Tibial nerve (tissue), 4 donors: ENCODE data around the gene CLDND1.

Experiments
- EP300 ChIP-seq, 2 donors: sonication (generic); formaldehyde crosslinking; IDR thresholded peaks; one replicate each; pipeline ENCODE4 v1.6.1; 2017; ENCODE audit warnings: antibody characterized with exemption in 2 of 2, mild to moderate bottlenecking in 1 of 2
- POLR2A ChIP-seq, 2 donors: fragments of 450-650 bp; IDR thresholded peaks; one replicate each; pipeline ENCODE4 v1.6.1; 2017; ENCODE audit warnings: antibody characterized with exemption in 2 of 2, mild to moderate bottlenecking in 2 of 2, moderate library complexity in 2 of 2
- TF ChIP-seq, protein P1 (sequence below), 5 experiments: fragments of 200-600 bp in 3 of 5; fragments of 450-650 bp in 2 of 5; sonication (generic) in 3 of 5; IDR thresholded peaks; one replicate each; pipeline ENCODE4 v1.5.1; 2016 to 2019; ENCODE audit warnings: antibody characterized with exemption in 5 of 5, mild to moderate bottlenecking in 3 of 5, moderate library complexity in 2 of 5

DNA sequence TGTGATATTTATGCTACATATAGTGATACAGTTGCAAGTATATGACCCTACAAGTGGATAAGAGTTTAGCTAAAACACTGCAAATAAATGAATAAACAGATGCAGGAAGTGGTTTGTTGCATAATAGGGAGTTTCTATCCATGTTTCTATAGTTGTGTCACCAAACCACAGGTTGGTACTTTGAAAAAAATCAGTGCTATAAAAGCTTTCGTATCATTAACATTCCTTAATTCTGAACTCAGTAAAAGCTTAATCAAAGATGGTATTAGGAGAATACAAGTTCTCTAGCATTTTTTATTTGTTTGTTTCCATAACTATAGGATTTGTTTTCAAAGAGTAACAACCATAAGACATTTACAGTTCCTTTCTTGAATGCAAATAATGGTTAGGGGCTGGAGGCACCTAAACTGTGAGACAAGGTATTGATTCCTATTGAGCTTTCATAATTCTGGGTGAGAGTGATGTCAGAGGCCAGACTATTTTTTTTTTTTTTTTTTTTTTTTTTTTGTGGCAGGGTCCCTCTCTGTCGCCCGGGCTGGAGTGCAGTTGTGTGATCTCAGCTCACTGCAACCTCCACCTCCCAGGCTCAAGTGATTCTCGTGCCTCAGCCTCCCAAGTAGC, 41.1 kb upstream of the CLDND1 start:
- TF ChIP-seq EP300 (IDR thresholded peaks at IDR 0.05) = no peak
- TF ChIP-seq, protein P1, sequence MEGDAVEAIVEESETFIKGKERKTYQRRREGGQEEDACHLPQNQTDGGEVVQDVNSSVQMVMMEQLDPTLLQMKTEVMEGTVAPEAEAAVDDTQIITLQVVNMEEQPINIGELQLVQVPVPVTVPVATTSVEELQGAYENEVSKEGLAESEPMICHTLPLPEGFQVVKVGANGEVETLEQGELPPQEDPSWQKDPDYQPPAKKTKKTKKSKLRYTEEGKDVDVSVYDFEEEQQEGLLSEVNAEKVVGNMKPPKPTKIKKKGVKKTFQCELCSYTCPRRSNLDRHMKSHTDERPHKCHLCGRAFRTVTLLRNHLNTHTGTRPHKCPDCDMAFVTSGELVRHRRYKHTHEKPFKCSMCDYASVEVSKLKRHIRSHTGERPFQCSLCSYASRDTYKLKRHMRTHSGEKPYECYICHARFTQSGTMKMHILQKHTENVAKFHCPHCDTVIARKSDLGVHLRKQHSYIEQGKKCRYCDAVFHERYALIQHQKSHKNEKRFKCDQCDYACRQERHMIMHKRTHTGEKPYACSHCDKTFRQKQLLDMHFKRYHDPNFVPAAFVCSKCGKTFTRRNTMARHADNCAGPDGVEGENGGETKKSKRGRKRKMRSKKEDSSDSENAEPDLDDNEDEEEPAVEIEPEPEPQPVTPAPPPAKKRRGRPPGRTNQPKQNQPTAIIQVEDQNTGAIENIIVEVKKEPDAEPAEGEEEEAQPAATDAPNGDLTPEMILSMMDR (IDR thresholded peaks at IDR 0.05) = no peak
- no peak for TF ChIP-seq POLR2A (IDR thresholded peaks at IDR 0.05)
